HG02938 (cell line): ENCODE data around the gene C2CD2.
"Not testable (repeated sequence)": the region's sequence is repeated elsewhere in the genome, so short reads cannot be mapped to it uniquely, and the experiment has no call there.

Experiments used
- ATAC-seq: cut with Tn5 transposase; IDR thresholded peaks from one replicate; pipeline ENCODE4 v1.9.1; 2021; ENCODE audit warnings: mild to moderate bottlenecking, moderate library complexity; ENCODE audit not compliant: unreplicated experiment

Gene C2CD2

GRCh38 chr21:41959697-41960096 lies 5.9 kb upstream of the C2CD2 start:
- ATAC-seq: not testable (repeated sequence)

- ATAC-seq: no peak
Measured at GRCh38 chr21:41958886-41959563, 5.2 kb upstream of the C2CD2 start.

GRCh38 chr21:41957991-41958766 lies 4.4 kb upstream of the C2CD2 start:
- no peak for ATAC-seq

GRCh38 chr21:41956926-41957729 lies 3.3 kb upstream of the C2CD2 start:
- no peak for ATAC-seq

GRCh38 chr21:41955516-41955915 lies 1.7 kb upstream of the C2CD2 start:
- ATAC-seq: no peak

- no peak for ATAC-seq
Measured at GRCh38 chr21:41954654-41955499, 1.1 kb upstream of the C2CD2 start.

- no peak for ATAC-seq
Measured at GRCh38 chr21:41953249-41953830, 478 bp downstream of the C2CD2 start.

GRCh38 chr21:41952568-41953248 lies 1.1 kb downstream of the C2CD2 start:
- ATAC-seq: no peak

GRCh38 chr21:41951876-41952567 lies 1.8 kb downstream of the C2CD2 start:
- no peak for ATAC-seq

GRCh38 chr21:41950941-41951351 lies 2.9 kb downstream of the C2CD2 start:
- ATAC-seq: no peak

GRCh38 chr21:41949631-41950030 lies 4.2 kb downstream of the C2CD2 start:
- ATAC-seq: not testable (repeated sequence)

GRCh38 chr21:41948901-41949300 lies 4.9 kb downstream of the C2CD2 start:
- no peak for ATAC-seq

- ATAC-seq: no peak
Measured at GRCh38 chr21:41948078-41948895, 5.5 kb downstream of the C2CD2 start.

- ATAC-seq: no peak
Measured at GRCh38 chr21:41945982-41946381, 7.8 kb downstream of the C2CD2 start.

- ATAC-seq: no peak
Measured at GRCh38 chr21:41943851-41944250, 10.0 kb downstream of the C2CD2 start.

- ATAC-seq: no peak
Measured at GRCh38 chr21:41942457-41942856, 11.4 kb downstream of the C2CD2 start.

- ATAC-seq: no peak
Measured at GRCh38 chr21:41941941-41942340, 11.9 kb downstream of the C2CD2 start.

GRCh38 chr21:41940431-41940830 lies 13.4 kb downstream of the C2CD2 start:
- ATAC-seq: no peak
